NOMO-1 treated with dmso at 0.1 percent for 144 hours (cell line): ENCODE data around the gene GJA10.

ENCODE experiments used
- DNase-seq: peaks from one replicate; lab custom pipeline; 2025; ENCODE audit not compliant: unreplicated experiment; lab: John Stamatoyannopoulos, UW

Gene GJA10

GRCh38 chr6:89942601-89943000, 48.3 kb downstream of the GJA10 start:
- no peak for DNase-seq

GRCh38 chr6:89944181-89944755, 50.0 kb downstream of the GJA10 start:
- no peak for DNase-seq

GRCh38 chr6:89944826-89945407, 50.6 kb downstream of the GJA10 start:
- no peak for DNase-seq
